HG02642 (cell line): Measurements from ENCODE around the gene AANAT.
A peak's percentile ranks its signal among the peaks of the same experiment; 100 is the strongest.

ENCODE experiments used
- ATAC-seq: cut with Tn5 transposase; IDR thresholded peaks from one replicate; pipeline ENCODE4 v1.9.1; 2021; ENCODE audit warnings: mild to moderate bottlenecking; ENCODE audit not compliant: unreplicated experiment, poor library complexity

Gene AANAT

DNA sequence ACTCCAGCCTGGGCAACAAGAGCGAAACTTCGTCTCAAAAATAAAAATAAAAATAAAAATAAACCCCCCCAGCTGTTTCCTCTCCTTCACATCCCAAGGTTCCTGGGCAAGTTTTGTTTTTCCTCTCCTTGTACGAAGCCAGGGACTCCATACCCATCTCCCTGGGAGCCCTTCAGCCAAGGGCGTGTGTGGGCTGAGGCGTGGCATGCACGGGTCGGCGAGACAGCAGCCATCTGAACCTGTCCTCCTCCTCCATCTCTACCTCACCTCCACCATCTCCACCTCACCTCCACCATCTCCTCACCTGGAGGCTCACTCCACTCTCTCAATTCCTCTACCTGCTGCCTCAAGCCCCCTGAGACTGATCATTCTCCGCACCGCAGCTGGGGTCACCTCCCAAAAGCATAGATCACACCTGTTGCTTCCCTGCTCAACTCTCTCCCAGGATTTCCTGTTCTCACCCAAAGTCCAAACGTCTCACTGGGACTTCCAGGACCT lies 16.9 kb downstream of the AANAT start:
- no peak for ATAC-seq

DNA sequence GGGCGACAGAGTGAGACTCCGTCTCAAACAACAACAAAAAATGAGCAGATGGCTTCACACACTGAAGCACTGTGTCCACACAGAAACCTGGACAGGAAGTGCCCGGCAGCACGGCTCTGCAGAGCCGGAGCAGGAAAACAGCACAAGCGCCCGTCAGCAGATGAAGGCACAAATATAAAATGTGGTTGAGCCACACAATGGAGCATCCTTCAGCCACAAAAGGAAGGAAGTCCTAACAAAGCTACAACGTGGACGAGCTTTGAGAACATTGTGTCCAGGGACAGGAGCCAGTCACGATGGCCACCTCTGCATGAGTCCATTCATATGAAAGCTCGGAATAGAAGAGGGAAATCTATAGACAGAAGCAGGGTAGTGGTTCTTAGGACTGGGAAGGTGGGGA lies 18.2 kb downstream of the AANAT start:
- no peak for ATAC-seq

DNA sequence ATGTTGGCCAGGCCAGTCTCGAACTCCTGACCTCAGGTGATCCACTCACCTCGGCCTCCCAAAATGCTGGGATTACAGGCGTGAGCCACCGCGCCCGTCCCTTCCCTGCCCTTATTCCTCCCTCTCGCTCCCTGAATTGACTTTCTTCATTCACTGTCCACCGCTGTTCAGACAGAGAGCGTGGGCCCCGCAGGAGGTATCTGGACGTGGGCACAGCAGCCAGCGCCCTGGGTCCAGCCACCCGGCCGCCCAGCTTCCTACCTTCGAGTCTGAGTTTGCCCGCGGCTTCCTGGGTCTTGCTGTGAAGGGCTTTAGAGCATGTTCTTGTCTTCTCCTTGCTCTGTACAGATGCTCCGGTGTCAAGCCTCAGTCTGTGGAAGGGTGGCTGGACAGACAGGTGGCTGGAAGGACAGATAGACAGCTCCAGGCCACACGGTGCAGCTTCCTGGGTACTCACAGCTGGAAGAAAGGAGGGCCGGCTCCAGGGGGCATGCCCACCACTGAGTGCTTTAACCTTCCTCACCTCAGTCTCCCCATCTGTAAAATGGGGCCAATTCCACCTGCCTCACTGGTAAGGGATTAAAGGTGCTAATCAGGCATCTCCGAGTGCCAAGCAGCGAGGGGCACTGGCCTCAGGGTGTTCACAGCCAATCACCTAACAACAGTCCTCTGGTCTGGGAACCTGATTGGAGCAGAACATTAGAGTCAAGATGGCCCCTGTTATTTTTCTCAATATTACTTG lies 20.2 kb downstream of the AANAT start:
- no peak for ATAC-seq

DNA sequence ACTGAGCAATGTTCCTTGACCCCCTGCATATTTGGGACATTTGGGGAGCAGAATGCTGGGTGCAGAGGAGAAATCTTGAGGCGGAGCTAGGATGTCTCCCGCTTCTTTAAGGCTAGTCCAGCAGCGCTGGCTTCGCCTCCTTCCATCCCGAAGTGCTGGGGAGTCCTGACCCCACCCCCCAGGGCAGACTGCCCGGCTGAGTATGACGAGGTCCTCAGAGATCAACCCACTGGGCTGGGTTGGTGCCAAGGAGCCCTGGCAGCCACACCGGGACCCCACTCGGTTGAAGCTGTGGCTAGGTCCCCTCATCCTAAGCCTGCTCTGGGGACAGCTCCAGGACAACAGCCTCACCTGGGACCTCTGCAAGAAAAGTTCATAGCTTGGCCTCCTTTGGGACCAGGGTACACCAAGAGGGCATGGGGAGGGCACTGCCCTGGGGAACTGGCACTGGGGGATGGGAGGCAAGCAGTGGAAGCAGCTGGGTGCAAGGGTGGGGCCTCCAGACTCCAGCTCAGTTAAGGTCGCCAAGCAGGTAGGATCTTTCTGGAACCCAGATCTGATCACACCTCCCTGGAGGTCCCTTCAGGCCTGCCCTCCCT lies 22.8 kb downstream of the AANAT start:
- no peak for ATAC-seq

DNA sequence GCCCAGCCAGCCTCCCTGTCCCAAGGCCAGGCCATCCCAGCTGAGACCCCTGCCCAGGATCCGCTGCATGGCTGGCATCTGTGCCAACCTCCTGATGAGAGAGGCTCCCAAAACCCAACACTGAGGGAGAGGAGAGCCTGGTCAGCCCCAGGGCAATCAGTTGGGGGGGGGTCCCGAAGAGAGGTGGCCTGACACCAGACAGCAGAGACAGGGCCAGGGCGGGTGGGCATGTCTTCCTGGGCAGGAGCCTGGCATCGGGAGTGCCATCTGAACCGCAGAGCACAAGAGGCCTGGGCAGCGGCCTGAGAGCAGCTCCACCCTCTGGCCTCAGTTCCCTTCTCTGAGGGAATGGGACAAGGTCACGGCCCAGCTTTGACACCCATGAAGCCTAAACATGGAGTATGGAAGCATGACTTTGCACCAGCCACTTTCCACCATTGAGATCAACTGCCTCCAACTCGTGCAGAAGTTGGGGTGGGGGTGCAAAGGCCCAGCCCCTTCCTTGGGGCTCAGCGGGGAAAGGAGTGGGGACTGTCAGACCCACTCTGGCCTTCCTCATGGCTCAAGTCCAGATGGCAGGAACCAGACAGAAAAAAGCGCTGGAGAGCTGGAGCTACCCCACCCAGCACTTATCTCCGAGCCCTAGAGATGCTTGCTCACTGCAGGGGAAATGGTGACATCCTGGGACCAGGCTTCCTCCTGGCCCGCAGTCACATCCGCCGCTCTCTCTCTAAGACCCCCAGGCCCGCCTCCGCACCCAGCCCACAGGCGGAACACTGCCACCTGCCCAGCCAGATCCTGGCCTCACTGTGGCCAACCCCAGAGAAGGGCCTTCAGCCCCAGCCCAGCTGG lies 24.1 kb downstream of the AANAT start:
- no peak for ATAC-seq

DNA sequence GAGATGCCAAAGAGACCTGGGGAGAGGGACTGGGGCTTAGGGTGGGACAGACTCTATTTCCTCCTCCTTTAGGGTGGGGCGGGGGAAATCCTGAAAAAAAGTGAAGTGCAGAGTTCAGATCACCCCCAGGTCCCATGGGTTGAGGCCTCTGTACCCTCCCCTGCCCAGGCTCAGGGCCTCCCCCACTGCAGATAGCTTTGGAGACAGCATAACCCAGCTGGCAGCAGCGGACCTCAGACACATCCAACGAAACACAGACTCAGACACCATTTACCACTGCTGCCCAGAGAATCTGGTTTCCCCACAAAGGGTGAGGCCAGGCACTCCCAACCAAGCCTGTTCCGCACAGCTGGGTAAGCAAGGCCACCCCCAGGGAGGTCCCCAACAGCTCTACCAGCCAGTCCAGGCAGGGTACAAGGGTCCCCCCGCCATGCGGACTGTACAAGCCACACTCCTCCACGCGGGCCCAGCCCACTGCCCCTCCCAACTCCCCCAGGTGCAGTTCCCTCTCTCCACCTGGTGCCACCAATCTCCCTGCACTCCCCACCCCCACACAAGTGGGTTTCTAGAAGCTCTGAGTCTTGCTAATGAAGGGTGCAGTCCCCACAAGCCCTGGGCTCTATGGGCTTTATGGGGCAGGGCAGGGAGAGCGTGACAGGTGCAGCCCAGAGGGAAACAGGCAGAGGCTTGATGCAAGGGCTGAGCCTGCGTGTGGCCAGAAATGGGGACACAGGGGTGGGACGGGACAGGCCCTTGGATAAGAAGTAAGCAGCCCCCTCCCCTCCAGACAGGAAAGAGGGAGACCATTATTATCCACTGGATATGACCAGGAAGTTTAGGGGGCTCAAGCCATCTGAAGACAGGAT lies 25.0 kb downstream of the AANAT start:
- peak; percentile 46 for ATAC-seq

DNA sequence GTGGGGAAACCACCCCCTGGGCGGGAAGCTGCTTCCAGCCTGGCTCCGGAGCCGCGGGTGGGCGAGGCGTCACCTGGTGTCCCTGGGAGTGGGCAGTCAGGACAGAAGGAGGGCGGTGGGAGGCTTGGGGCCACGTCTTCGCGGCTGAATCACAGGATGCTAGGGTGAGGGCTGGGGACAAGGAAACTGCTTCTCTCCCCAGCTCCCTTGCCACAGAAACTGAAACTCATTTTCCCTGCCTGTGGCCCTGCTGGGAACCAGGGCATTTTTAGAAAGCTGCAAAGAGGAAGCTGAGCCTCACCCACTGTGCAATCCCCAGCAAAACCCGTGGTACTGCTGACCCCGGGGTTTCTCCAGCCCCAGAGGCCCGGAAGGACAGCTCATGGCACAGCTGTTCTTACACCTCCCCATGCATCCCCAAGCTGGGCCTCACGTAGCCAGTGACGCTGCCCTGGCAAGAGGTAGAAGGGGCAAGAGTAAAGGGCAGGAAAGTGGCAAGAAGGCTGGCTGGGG lies 25.6 kb downstream of the AANAT start:
- ATAC-seq, result peak; percentile 36

DNA sequence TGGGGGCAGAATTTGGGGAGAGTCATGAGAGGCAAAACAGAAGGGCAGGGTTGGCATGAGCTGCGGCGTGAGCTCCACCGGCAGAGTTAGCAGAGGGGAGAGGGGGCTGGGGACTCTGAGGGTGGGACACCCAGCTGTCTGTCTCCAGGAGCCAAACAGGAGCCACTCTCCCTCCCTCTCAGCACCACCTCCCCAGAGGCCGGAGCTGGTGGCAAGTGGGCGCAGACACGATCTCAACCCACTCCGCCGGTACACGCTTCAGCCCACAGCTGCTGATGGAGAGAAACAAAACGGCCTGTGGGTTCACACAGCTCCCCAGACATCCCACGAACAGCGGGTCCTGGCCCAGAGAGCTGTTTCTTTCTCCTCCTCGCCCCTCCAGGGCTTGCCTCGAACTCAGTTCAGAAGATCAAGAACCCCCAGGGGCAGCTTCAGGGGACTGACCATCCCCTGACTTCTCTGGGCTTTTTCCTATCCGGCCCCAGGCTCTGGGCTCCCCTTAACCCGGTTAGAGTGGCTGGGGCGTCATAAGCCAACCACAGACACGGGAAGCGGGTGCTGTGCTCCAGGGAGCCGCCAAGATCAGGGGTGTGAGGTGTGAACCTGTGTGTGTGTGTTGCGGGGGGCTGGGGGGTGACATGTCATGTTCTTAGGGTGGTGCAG lies 26.2 kb downstream of the AANAT start:
- ATAC-seq, result peak; percentile 10

DNA sequence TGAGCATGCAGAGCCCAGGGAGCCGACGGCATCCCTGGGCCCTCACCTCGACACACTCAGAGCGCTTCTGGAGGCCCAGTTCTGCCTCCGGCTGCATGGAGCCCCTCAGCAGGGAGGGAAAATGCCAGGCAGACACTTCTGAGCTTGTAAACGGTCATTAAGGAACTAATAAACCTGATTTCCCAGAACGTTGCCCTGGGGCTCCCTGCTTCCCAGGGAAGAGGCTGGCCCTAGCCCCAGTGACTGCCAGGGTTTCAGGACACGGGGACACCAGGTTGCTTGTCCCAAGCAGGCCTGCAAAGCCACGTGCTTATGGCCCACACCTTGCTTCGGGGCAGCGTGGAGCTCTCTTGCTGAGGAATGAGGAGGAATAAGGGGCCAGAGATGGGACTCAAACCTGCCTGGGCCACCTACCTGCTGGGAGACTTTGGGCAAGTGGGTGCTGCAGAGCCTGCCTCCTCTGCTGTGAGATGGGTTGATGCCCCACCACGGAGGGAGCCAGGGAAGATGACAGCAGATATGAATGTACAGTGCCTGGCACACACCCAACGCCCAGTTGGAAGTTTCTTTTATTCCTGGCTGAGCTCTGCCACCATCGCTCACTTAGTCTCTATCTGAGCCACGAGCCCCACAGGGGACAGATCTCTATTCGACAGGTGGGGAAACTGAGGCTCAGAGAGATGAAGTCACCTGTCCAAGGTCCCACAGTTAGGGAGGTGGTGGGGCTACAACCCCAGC lies 28.4 kb downstream of the AANAT start:
- ATAC-seq, result no peak

DNA sequence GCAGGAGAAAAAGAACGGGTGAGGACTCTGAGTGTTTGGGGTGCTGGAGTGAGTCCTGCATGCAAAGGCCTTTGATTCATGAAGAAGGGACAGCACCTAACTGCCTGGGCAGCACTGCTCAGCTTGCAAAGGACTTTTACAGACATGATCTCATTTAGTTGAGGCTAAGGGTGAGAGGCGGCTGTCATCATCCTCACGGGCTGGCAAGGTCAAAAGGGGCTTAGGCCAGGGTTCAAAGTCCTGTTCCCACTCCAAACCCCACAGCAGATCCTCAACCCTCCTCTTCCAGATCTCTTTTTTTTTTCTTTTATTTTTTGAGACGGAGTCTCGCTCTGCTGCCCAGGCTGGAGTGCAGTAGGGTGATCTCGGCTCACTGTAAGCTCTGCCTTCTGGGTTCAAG lies 29.1 kb downstream of the AANAT start:
- ATAC-seq, result no peak

DNA sequence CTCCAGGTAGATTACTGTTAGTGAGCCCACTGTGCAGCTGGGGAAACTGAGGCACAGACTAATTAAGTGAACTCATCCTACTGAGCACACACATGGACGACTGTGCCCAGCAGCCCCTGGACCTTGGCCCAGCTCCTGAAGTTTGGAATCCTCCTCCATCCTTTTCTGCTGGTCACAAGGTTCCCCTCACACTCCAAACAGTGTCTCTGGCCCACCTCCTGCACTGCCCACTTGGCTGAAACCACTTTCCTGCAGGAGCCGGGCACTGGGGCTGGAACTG lies 30.2 kb downstream of the AANAT start:
- ATAC-seq, result no peak

DNA sequence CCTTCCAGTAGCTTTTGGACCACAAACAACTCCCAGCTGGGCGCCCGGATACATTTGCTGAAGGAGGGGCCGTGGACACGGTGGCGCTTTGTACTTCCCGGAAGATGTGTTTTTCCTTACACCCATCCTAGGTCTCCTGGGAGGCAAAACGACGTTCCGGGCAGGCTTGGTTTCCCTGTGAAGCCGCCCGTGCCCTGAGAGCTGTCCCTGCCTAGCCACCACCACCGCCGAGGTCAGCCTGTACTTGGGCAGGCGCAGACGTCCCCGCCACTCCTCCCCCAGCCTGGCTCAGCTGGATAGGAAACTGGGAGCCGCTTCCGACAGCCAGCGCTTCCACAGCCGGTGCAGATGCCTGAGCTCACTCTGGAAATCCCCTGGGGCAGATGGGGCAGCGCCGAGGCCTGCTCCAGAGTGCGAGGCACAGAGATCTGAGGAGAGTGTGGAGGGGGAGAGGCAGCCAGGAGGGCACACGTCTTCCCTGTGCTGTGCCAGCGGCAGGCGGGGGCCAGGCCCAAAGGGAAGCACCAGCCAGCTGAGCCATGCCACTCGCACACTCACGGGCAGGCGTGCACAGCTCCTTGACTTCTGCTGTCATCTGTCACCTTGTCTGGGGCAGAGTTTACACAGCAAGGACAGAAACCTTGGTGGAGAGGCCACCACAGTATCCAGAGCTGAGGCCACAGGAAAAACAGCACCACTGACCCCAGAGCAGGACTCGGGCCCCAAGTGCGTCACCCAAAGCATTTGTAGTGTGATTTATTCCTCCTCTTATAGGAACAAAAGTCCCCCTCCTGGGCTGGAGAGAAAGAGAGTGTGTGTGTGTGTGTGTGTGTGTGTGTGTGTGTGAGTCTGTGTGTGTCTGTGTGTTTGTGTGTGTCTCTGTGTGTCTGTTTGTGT lies 30.8 kb downstream of the AANAT start:
- ATAC-seq, result no peak

DNA sequence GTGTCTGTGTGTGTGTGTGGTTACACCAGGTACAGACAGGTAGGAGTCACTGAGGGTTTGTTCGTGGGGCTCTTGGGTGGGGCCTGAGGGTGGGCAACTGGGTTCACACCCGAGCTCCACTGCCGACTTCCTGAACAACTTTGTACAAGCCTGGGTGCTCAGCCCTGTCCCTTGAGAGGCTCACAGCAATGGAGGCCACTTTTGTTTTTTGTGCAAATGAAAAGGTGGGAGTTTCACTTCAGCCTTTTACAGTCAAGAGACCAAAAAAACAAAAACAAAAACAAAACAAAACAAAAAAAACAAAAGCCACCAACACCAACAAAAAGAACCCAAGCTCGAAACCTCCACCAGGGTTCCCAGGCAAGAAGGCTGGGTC lies 31.5 kb downstream of the AANAT start:
- ATAC-seq, result no peak

DNA sequence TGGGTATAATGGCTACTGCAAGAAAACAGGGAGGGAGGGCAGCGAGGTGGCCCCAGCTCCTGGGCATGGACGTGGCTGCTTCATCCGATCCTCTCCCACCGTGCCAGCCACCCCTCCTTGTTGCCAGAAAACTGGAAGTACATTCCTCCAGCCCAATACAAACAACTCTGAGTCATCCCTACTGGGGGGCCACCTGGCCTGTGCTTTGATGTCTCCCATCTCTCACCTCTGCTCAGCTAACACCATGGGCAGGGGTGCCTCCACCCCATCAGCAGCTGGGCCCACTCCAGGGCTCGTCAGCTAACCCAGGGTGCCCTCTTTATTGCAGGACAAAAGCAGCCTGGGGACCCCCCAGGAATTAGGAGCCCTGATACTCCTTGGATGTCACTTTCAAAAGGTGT lies 31.9 kb downstream of the AANAT start:
- no peak for ATAC-seq

DNA sequence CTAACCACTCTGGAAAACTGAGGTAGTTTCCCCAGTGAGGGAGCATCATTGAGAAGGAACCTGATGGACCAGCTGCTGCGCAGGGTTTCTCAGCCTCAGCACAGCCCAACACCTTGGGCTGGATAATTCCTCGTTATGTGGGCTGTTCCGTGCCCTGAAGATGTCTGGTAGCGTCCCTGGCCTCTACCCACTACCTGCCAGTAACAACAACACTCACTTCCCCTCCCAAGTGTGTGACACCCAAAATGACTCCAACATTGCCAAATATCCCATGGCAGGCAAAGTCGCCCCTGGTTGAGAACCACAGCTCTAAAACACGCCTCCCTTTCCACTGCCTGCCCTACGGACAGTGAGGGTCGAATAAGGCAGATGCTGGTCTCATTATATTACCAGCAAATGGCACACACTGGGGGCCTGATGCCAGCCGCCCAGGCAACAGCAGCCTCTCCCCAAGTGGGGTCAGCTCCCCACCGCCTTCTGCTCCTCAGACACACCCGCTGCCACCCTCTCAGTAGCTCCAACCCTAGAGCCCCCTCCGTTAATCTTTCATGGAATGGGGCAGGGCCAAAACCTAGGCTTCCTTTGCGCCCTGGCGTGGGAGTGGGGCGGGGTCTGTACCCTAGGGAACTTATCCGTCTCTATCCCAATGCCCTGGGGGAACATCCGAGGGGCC lies 32.8 kb downstream of the AANAT start:
- no peak for ATAC-seq

DNA sequence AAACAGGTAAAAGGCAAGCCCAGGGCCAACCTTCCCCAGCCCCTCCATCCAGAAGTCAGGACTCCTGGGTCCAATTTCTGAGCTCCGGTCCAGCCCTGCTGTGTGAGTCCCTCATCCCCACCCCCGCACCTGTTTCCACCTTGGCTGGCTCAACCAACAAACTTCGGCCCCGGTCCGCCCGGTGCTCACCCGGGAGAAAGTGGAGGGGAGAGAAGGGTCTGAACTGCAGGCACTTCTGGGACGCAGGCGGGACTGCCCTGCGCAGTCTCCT lies 33.3 kb downstream of the AANAT start:
- ATAC-seq, result no peak

DNA sequence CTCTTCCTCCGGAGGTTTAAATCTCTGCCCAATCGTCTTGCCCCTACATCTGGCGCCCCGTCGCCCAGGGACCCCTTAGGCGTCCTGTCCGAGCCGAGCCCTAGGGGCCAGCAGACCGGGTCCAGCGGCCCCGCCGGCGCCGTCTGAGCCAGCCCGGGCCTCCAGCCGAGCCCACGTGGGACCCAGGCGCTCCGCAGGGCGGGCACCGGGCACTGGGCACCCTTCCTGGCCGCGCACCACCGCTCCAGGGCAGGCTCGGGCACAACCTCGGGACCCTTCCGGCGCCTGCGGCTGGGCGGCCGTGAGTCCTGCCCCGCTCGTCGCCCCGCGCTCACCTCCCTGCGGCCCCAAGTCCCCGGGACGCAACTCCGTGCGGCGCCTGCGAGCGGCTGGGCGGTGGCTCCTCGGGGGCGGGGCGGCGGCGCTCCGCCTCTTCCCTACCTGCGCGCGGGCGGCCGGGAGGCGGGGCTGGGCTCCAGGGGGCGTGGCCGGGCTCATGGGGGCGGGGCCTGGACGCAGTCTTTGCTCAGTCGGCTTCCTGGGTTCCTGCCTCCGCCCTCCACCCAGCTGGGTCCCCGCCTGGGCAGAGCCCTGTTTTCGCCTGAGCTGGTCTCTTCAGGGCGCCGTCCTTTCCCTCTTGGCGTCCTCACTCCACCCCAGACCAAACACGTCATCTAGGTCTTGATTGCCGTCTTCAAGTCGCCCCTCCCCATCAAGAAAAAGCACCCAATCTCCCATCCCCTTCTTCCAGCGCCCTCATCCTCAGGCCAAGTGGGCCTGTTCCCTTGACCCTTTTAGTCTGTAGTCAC lies 33.8 kb downstream of the AANAT start, which contains the start of gene RHBDF2:
Gene RHBDF2, minus strand, starts transcription at position 406 of the 809 bp plus-strand sequence. CDS start 19,899 bp downstream, outside the sequence.
- peak; percentile 82 for ATAC-seq
